IMR-90 (cell line): Measurements from ENCODE around the gene LILRA1. TPM values are rescaled to one million over a fixed set of nuclear protein-coding genes. Genes with fewer than 3 reads are reported as not detected.

Experiments used
- ATAC-seq: fragments of 200-7000 bp; cut with Tn5 transposase; 2 replicates; pipeline ENCODE4 v1.9.1; 2020; ENCODE audit warnings: low read depth, mild to moderate bottlenecking, moderate library complexity
- BruUV-seq: library from RNA; stranded (reverse); fragments of 400-500 nt; replicated peaks from 2 replicates; lab custom pipeline; 2021; lab: Mats Ljungman, UMichigan
- CTCF ChIA-PET: fragments of 300-600 bp; formaldehyde crosslinking; extraction: SDS; loops from one replicate; lab custom pipeline; 2021; ENCODE audit warnings: antibody characterized with exemption; lab: Yijun Ruan, JAX
- POLR2A ChIA-PET: fragments of 300-600 bp; sonication (Branson Sonifier 250); formaldehyde crosslinking; loops from one replicate; lab custom pipeline; 2022; ENCODE audit warnings: antibody characterized with exemption; ENCODE audit not compliant: unreplicated experiment; lab: Charles Lee
- DNase-seq: peaks from one replicate; pipeline ENCODE4 v3.0.0; 2013
- H2AFZ ChIP-seq: replicated peaks from 2 replicates; pipeline ENCODE3; 2013; ENCODE audit warnings: low read length, mild to moderate bottlenecking; ENCODE audit not compliant: poor library complexity
- H2AK5ac ChIP-seq: 2 replicates; pipeline ENCODE4 v1.6.1; 2013; ENCODE audit warnings: low read depth, low read length, inconsistent platforms
- H2AK9ac ChIP-seq: replicated peaks from 2 replicates; pipeline ENCODE3; 2013; ENCODE audit warnings: mild to moderate bottlenecking, low read depth, low read length, moderate library complexity; ENCODE audit not compliant: poor library complexity
- H2BK120ac ChIP-seq: 2 replicates; pipeline ENCODE4 v1.6.1; 2013; ENCODE audit warnings: low read depth, low read length, inconsistent platforms
- H2BK15ac ChIP-seq: 3 replicates; pipeline ENCODE4 v1.6.1; 2013; ENCODE audit warnings: low read depth, low read length, inconsistent platforms
- H2BK20ac ChIP-seq: 2 replicates; pipeline ENCODE4 v1.6.1; 2013; ENCODE audit warnings: low read depth, mild to moderate bottlenecking, inconsistent platforms, low read length, moderate library complexity
- H2BK5ac ChIP-seq: 2 replicates; pipeline ENCODE4 v1.6.1; 2013; ENCODE audit warnings: mild to moderate bottlenecking, low read depth, low read length, inconsistent platforms; ENCODE audit not compliant: poor library complexity, severe bottlenecking
- H3K14ac ChIP-seq: replicated peaks from 2 replicates; pipeline ENCODE4 v1.6.1; 2013; ENCODE audit warnings: low read depth, low read length, inconsistent platforms
- H3K18ac ChIP-seq: 2 replicates; pipeline ENCODE4 v1.6.1; 2013; ENCODE audit warnings: low read depth, low read length, control low read depth
- H3K23ac ChIP-seq: 2 replicates; pipeline ENCODE4 v1.6.1; 2013; ENCODE audit warnings: low read depth, low read length, inconsistent platforms
- H3K27ac ChIP-seq: 2 replicates; pipeline ENCODE4 v1.5.1; 2013; ENCODE audit warnings: mild to moderate bottlenecking, control low read depth, low read length; ENCODE audit not compliant: insufficient read depth
- H3K27me3 ChIP-seq: 2 replicates; pipeline ENCODE4 v1.6.1; 2013; ENCODE audit warnings: low read length; ENCODE audit not compliant: control insufficient read depth, insufficient read depth
- H3K36me3 ChIP-seq: 2 replicates; pipeline ENCODE4 v1.6.1; 2013; ENCODE audit warnings: low read length, mixed read lengths; ENCODE audit not compliant: control insufficient read depth, insufficient read depth
- H3K4ac ChIP-seq: 2 replicates; pipeline ENCODE4 v1.6.1; 2013; ENCODE audit warnings: low read depth, low read length, inconsistent platforms
- H3K4me1 ChIP-seq: 2 replicates; pipeline ENCODE4 v1.6.1; 2013; ENCODE audit warnings: low read length, mixed read lengths; ENCODE audit not compliant: control insufficient read depth, insufficient read depth
- H3K4me2 ChIP-seq: 2 replicates; pipeline ENCODE4 v1.6.1; 2013; ENCODE audit warnings: low read depth, mild to moderate bottlenecking, control low read depth, low read length, moderate library complexity
- H3K4me3 ChIP-seq: 2 replicates; pipeline ENCODE4 v1.5.1; 2013; ENCODE audit warnings: low read depth, mild to moderate bottlenecking, control low read depth, low read length, moderate library complexity; ENCODE audit not compliant: insufficient read depth
- H3K56ac ChIP-seq: 2 replicates; pipeline ENCODE4 v1.6.1; 2013; ENCODE audit warnings: low read length, inconsistent platforms; ENCODE audit not compliant: insufficient read depth; ENCODE audit errors: extremely low read depth
- H3K79me1 ChIP-seq, 2 experiments: 2 replicates each; pipeline ENCODE4 v1.6.1; 2013; ENCODE audit warnings: low read length in 2 of 2, inconsistent platforms in 1 of 2, low read depth in 1 of 2
- H3K9ac ChIP-seq: 2 replicates; pipeline ENCODE4 v1.6.1; 2013; ENCODE audit warnings: low read depth, low read length, control low read depth
- H3K9me1 ChIP-seq: 2 replicates; pipeline ENCODE4 v1.6.1; 2013; ENCODE audit warnings: low read length, inconsistent platforms; ENCODE audit not compliant: insufficient read depth
- H3K9me3 ChIP-seq: 2 replicates; pipeline ENCODE4 v1.6.1; 2013; ENCODE audit warnings: low read length; ENCODE audit not compliant: control insufficient read depth, insufficient read depth
- H4K20me1 ChIP-seq: 2 replicates; pipeline ENCODE4 v1.6.1; 2013; ENCODE audit warnings: low read length, inconsistent platforms; ENCODE audit not compliant: insufficient read depth
- H4K5ac ChIP-seq: 2 replicates; pipeline ENCODE4 v1.6.1; 2013; ENCODE audit warnings: mild to moderate bottlenecking, low read depth, low read length, control low read depth
- H4K8ac ChIP-seq, 2 experiments: 2 replicates each; pipeline ENCODE4 v1.6.1; 2013; ENCODE audit warnings: low read depth in 2 of 2, low read length in 2 of 2, control low read depth in 1 of 2, inconsistent platforms in 1 of 2
- H4K91ac ChIP-seq: 2 replicates; pipeline ENCODE4 v1.6.1; 2013; ENCODE audit warnings: low read depth, low read length, inconsistent platforms; ENCODE audit not compliant: insufficient read depth
- BHLHE40 ChIP-seq: fragments of 150-350 bp; IDR thresholded peaks from 2 replicates; pipeline ENCODE4 v1.6.1; 2016; ENCODE audit warnings: mild to moderate bottlenecking, low read depth, low read length
- CEBPB ChIP-seq: IDR thresholded peaks from 2 replicates; pipeline ENCODE4 v1.6.1; 2012; ENCODE audit warnings: low read depth, low read length, improper control_type of control experiment
- CHD1 ChIP-seq: IDR thresholded peaks from 2 replicates; pipeline ENCODE4 v1.6.1; 2012; ENCODE audit warnings: low read depth, low read length, improper control_type of control experiment
- CTCF ChIP-seq: conservative IDR thresholded peaks from 2 replicates; pipeline ENCODE4 v1.5.1; 2012; ENCODE audit warnings: mild to moderate bottlenecking, low read depth, low read length, improper control_type of control experiment
- ELK1 ChIP-seq: fragments of 150-350 bp; IDR thresholded peaks from 2 replicates; pipeline ENCODE4 v1.6.1; 2016; ENCODE audit warnings: low read depth, mild to moderate bottlenecking, low read length, moderate library complexity, borderline replicate concordance
- FOS ChIP-seq: fragments of 150-350 bp; IDR thresholded peaks from 2 replicates; pipeline ENCODE4 v1.6.1; 2016; ENCODE audit warnings: low read depth, low read length
- MAFK ChIP-seq: IDR thresholded peaks from 2 replicates; pipeline ENCODE4 v1.6.1; 2012; ENCODE audit warnings: low read depth, low read length, improper control_type of control experiment
- MAZ ChIP-seq: IDR thresholded peaks from 2 replicates; pipeline ENCODE4 v1.6.1; 2012; ENCODE audit warnings: low read depth, mild to moderate bottlenecking, low read length, improper control_type of control experiment, moderate library complexity, borderline replicate concordance
- MXI1 ChIP-seq: IDR thresholded peaks from 2 replicates; pipeline ENCODE4 v1.6.1; 2012; ENCODE audit warnings: low read depth, mild to moderate bottlenecking, low read length, moderate library complexity, borderline replicate concordance
- NFE2L2 ChIP-seq: fragments of 150-350 bp; IDR thresholded peaks from 2 replicates; pipeline ENCODE4 v1.6.1; 2016; ENCODE audit warnings: low read depth, mild to moderate bottlenecking, low read length
- POLR2A ChIP-seq: IDR thresholded peaks from 2 replicates; pipeline ENCODE4 v1.6.1; 2012; ENCODE audit warnings: mild to moderate bottlenecking, low read depth, low read length
- RAD21 ChIP-seq: IDR thresholded peaks from 2 replicates; pipeline ENCODE4 v1.6.1; 2012; ENCODE audit warnings: low read length, improper control_type of control experiment
- RCOR1 ChIP-seq: IDR thresholded peaks from 2 replicates; pipeline ENCODE4 v1.6.1; 2012; ENCODE audit warnings: mild to moderate bottlenecking, low read length, improper control_type of control experiment; ENCODE audit not compliant: insufficient replicate concordance
- RFX5 ChIP-seq: IDR thresholded peaks from 2 replicates; pipeline ENCODE4 v1.8.0; 2012; ENCODE audit warnings: low read depth, mild to moderate bottlenecking, low read length, moderate library complexity
- SMC3 ChIP-seq: fragments of 150-350 bp; IDR thresholded peaks from 2 replicates; pipeline ENCODE4 v1.6.1; 2016; ENCODE audit warnings: low read depth, mild to moderate bottlenecking, antibody characterized with exemption, low read length, moderate library complexity
- USF2 ChIP-seq: fragments of 150-350 bp; IDR thresholded peaks from 2 replicates; pipeline ENCODE4 v1.6.1; 2017; ENCODE audit warnings: mild to moderate bottlenecking, antibody characterized with exemption, low read length, low read depth
- WGBS, 2 experiments: methylation state at CpG; one replicate each; pipeline versions ENCODE4 v1.1.5 to v1.1.7; 2013; ENCODE audit warnings: missing lambda C conversion rate in 2 of 2; ENCODE audit not compliant: insufficient read length in 1 of 2; ENCODE audit errors: extremely low coverage in 2 of 2; 5-methylcytosine and 5-hydroxymethylcytosine counted together
- dilution Hi-C: fragments of 300-500 bp; cut with HindIII; formaldehyde crosslinking; loops from one replicate; pipeline ENCODE4 v1.14.3; 2018; ENCODE audit warnings: low sequenced_read_pairs; ENCODE audit not compliant: unreplicated experiment
- in situ Hi-C: fragments of 300-500 bp; cut with MboI; formaldehyde crosslinking; loops from 3 replicates; pipeline ENCODE4 v1.14.3; 2019; ENCODE audit warnings: low sequenced_read_pairs, inconsistent platforms, mixed read lengths
- intact Hi-C: fragments of 100-400 bp; cut with micrococcal nuclease; formaldehyde crosslinking; loops from 2 replicates; pipeline ENCODE4 v1.10.0; 2022
- polyA plus RNA-seq, 3 experiments: library from polyadenylated mRNA; depleted of rRNA; stranded (reverse); fragments of >200 nt; gene quantifications; 2 replicates each; pipeline ENCODE4 v1.2.3, GENCODE V29; 2012; ENCODE audit warnings: low replicate concordance in 1 of 3
- total RNA-seq: library from RNA; depleted of rRNA; stranded (reverse); fragments of >200 nt; gene quantifications from 2 replicates; pipeline ENCODE4 v1.2.3, GENCODE V29; 2012

The LILRA1 gene
- total and polyA plus RNA-seq, 2 of the 4 experiments (the other 2 are of a cell fraction), result not detected

- intact Hi-C loops, result no loop called here
- POLR2A ChIA-PET, result no interaction called here
These were observed 18.8 kb upstream of the LILRA1 start for GRCh38 chr19:54574527-54575056.

More at GRCh38 chr19:54574527-54575056, 18.8 kb upstream of the LILRA1 start:
- Histone ChIP-seq H3K23ac (no peak overlapping the region), H3K14ac (no peak overlapping the region), H4K20me1 (no peaks in the 10 kb centered on the region), H3K9me1 (no peaks in the 10 kb centered on the region), H2BK120ac (no peak overlapping the region), H2BK15ac (no peak overlapping the region), H3K27me3 (no peaks in the 10 kb centered on the region), H3K36me3 (no peaks in the 10 kb centered on the region), H3K4ac (no peak overlapping the region), H3K4me2 (no peak overlapping the region), H3K9ac (no peak overlapping the region), H4K91ac (no peak overlapping the region), H3K56ac (no peak overlapping the region), H3K27ac (no peak overlapping the region), H2AFZ (no peak overlapping the region), H3K4me3 (no peak overlapping the region), H2BK5ac (no peak overlapping the region), H2BK20ac (no peak overlapping the region), H4K8ac (no peak overlapping the region), H2AK5ac (no peak overlapping the region), H3K79me1 (no peaks in the 10 kb centered on the region), H3K4me1 (no peaks in the 10 kb centered on the region), H4K5ac (no peak overlapping the region), H3K9me3 (peaks cover 37% of the 10 kb centered on the region), H2AK9ac (no peak overlapping the region), H3K18ac (no peak overlapping the region)
- in situ Hi-C loops, result loop anchor here (5.0 kb wide), 1 partner anchor 277 kb away; no protein-coding TSS in a partner anchor
- TF ChIP-seq MAFK (no peak), USF2 (no peak), CEBPB (no peak), POLR2A (no peak), ELK1 (no peak), MAZ (no peak), RCOR1 (no peak), FOS (no peak), CTCF (no peak), RFX5 (no peak), SMC3 (no peak), RAD21 (no peak), NFE2L2 (no peak), BHLHE40 (no peak), CHD1 (no peak), MXI1 (no peak)
- CTCF ChIA-PET, result no interaction called here
- BruUV-seq, result no TSS peak
- DNase-seq (no peak), ATAC-seq (no peak)
- WGBS, 2 experiments, result no CpG with 5 or more reads among the region's 12 CpGs
- dilution Hi-C loops, result no loop called here
